MG63 (cell line): ENCODE data around the gene HNRNPH1. TPM values are rescaled to one million over a fixed set of nuclear protein-coding genes. Genes with fewer than 3 reads are reported as not detected.

ENCODE experiments used
- DNase-seq: peaks from one replicate; pipeline ENCODE4 v3.0.0-alpha.2; 2020
- H3K27me3 ChIP-seq: fragments of 250-450 bp; sonication (Bioruptor Pico); 2 replicates; pipeline ENCODE4 v1.5.1; 2020; ENCODE audit warnings: mild to moderate bottlenecking, moderate library complexity
- H3K36me3 ChIP-seq: fragments of 250-450 bp; sonication (Bioruptor Pico); 2 replicates; pipeline ENCODE4 v1.5.1; 2020; ENCODE audit warnings: mild to moderate bottlenecking, moderate library complexity
- H3K4me3 ChIP-seq: fragments of 250-450 bp; sonication (Bioruptor Pico); 2 replicates; pipeline ENCODE4 v1.5.1; 2020; ENCODE audit warnings: mild to moderate bottlenecking, moderate library complexity
- H3K9me3 ChIP-seq: fragments of 250-450 bp; sonication (Bioruptor Pico); 2 replicates; pipeline ENCODE4 v1.5.1; 2020; ENCODE audit warnings: mild to moderate bottlenecking, moderate library complexity
- total RNA-seq: library from RNA; depleted of rRNA; stranded (reverse); fragments of >200 nt; shearing (Covaris generic); gene quantifications from 2 replicates; pipeline ENCODE4 v1.2.3, GENCODE V29; 2014; ENCODE audit warnings: low replicate concordance; rRNA removed

HNRNPH1 gene
- total RNA-seq, 1 experiment from 2014 or later: 45.4 TPM

DNA sequence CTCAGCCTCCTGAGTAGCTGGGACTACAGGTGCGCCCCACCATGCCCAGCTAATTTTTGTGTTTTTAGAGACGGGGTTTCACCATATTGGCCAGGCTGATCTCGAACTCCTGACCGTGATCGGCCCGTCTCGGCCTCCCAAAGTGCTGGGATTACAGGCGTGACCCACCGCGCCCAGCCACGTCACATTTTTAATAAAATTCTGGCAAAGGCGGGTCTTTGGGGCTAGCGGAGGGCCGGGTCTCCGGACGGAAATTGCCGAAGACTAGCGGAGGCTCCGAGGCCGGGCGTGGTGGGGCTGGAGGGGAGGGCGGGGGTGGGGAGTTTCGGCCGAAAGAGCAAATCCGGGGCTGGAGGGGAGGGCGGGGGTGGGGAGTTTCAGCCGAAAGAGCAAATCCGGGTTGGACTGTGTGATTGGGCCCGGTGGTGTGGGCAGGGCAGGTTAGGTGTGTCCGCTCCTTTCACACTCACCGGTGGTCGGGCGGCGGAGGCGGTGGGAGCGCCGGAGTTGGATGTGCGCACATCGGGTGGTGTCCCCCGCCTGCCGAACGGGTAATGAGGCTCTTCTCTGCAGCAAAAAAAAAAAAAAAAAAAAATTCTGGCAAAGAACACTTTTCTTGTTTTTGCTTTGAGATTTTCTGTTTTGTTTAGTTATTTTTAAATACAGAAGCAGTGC, 46.0 kb downstream of the HNRNPH1 start:
- peaks cover 59% of the 10 kb centered on the region for H3K36me3 ChIP-seq
- no peaks in the 10 kb centered on the region for H3K9me3 ChIP-seq

DNA sequence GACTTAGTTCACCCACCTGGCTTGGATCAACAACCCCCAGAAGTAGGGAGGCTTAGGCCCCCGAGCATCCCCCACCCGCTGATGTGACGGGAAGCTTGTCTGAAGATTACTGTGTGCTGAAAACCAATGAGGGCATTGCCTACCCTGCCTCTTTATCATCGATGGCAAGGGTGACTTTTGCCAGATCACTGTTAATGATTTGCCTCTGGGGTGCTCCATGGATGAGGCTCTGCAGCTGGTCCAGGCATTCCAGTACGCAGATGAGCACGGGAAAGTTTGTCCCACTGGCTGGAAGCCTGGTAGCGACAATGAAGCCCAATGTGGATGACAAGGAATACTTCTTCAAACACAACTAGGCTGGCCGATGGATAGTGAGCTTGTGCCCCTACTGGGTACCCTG, 51.1 kb downstream of the HNRNPH1 start:
- DNase-seq: no peak
- H3K9me3 ChIP-seq: no peaks in the 10 kb centered on the region
- peaks cover 79% of the 10 kb centered on the region for H3K36me3 ChIP-seq
- H3K4me3 ChIP-seq: no peak overlapping the region
- no peaks in the 10 kb centered on the region for H3K27me3 ChIP-seq

More for the DNA sequence above, 46.0 kb downstream of the HNRNPH1 start:
- no peaks in the 10 kb centered on the region for H3K27me3 ChIP-seq
- DNase-seq: no peak
- H3K4me3 ChIP-seq: no peak overlapping the region

DNA sequence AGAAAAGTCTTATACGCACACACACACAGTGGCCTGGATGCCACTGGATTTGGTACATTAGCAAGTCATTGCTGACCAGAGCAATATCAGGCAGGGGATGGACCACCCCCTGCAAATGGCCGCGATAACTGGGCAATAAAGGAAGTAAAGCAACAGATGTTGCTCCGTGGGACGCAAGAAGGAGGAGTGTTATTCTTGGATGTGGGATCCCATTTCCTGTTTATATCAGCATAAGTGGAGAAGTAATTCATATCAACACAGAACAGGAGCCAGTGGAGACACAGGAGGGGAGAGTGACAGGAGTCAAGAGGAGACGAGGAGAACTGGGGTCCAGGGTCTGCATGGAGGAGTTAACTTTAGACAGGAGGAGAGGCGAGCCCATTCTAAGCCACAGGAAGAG, 54.8 kb downstream of the HNRNPH1 start:
- H3K4me3 ChIP-seq: no peak overlapping the region
- peaks cover 77% of the 10 kb centered on the region for H3K36me3 ChIP-seq
- DNase-seq: no peak
- H3K9me3 ChIP-seq: no peaks in the 10 kb centered on the region
- no peaks in the 10 kb centered on the region for H3K27me3 ChIP-seq

DNA sequence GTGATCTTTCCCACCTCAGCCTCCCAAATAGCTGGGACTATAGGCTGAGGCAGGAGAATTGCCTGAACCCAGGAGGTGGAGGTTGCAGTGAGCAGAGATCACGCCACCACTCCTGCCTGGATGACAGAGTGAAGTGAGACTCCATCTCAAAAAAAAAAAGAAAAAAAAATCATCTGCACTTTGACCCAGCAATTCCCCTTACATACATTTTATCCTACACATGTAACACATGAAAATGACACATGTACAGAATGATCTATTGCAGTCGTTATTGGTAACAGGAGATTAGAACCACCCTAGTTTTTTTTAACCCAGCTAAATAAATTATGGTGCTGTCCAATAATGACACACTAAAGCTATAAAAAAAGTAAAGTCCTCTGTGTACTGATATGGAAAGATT, 58.9 kb downstream of the HNRNPH1 start:
- no peak overlapping the region for H3K4me3 ChIP-seq
- DNase-seq: no peak
- H3K9me3 ChIP-seq: no peaks in the 10 kb centered on the region
- H3K36me3 ChIP-seq: peaks cover 78% of the 10 kb centered on the region
- no peaks in the 10 kb centered on the region for H3K27me3 ChIP-seq

Other genes starting within 250 kb of the HNRNPH1 start
- 65.6 and 71.4 TPM in 2 replicates for gene RUFY1, start 73.1 kb downstream of the HNRNPH1 start, total RNA-seq
- not detected in 2 replicates for gene CBY3, start 57.4 kb upstream of the HNRNPH1 start, total RNA-seq
- gene CANX, start 75.3 kb upstream of the HNRNPH1 start, total RNA-seq: 1,325 and 1,676 TPM in 2 replicates
- gene MAML1, start 109.2 kb upstream of the HNRNPH1 start, total RNA-seq: 10.6 and 21.3 TPM in 2 replicates
- 1.7 TPM in 1 of 2 replicates, not detected in the other for gene LTC4S, start 170.3 kb upstream of the HNRNPH1 start, total RNA-seq
- 149 and 238 TPM in 2 replicates for gene MGAT4B, start 183.2 kb upstream of the HNRNPH1 start, total RNA-seq
- 484 and 538 TPM in 2 replicates for gene SQSTM1, start 197.2 kb upstream of the HNRNPH1 start, total RNA-seq
- gene MRNIP, start 235.1 kb upstream of the HNRNPH1 start, total RNA-seq: 25.5 and 30.6 TPM in 2 replicates